Measurements from ENCODE around the gene CEACAM1. TPM values are rescaled to one million over a fixed set of nuclear protein-coding genes. Genes with fewer than 3 reads are reported as not detected.
A peak's percentile ranks its signal among the peaks of the same experiment; 100 is the strongest.
"Not testable (repeated sequence)": the region's sequence is repeated elsewhere in the genome, so short reads cannot be mapped to it uniquely, and the experiment has no call there.

CEACAM1 gene
- total RNA-seq, 2 experiments from 2014 or later: 38.2 to 43.0 TPM

DNA sequence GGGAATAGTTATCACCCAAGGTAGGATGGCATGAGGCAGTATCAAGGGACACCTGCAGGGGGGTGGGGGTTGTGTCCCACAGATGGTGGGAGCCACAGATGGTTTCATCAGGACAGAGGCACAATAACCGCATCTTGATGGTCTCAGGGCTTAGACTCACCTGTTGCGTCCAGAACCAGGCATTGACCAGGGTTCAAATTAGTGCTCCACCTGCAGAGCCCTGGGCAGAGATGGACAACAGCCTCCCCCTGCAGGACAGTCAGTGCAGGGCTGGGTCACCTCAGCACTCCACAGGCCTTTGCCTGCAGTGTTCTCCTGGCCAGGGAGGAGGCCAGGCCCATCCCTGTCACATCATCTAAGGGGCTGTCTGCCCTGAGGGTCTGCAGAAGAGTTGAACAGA is 14.5 kb upstream of the CEACAM1 start:
- Mint-ChIP-seq H3K4me1 (no peaks in the 10 kb centered on the region), H3K36me3 (ENCODE audit: low read depth) (no peaks in the 10 kb centered on the region), H3K4me3 (no peak overlapping the region), H3K27me3 (peaks cover 13% of the 10 kb centered on the region), H3K9me3 (no peaks in the 10 kb centered on the region), H3K27ac (no peak overlapping the region)
- ChIA-PET CTCF (interaction anchor here (0.6 to 2.3 kb wide), 4 partner anchors 23 to 93 kb away, joined by 3 to 5 read pairs (median 4); no protein-coding TSS in a partner anchor), POLR2A (no interaction called here)
- DNase-seq: no peak

DNA sequence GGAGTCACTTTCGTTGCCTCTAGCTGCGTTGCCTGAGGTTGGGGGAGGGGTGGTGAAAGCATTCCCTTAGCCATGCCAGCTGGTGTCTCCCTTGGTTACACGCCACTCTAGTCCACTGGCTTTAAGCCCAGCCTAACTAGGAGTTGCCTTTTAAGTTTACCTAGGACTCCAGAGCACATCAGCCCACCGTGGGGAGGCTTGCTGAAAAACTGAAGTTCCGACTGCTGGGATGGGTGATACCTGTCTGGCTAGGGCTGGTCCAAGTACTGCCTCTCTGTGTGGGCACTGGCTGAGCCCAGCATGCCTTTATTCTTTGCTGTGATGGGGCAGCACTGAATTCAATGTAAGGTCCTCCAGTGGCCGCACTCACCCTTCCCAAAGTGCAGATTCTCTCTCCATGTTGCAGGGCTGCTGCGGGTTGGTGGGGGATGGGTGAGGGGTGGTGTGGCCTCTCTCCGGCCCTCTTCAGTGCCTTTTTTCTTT is 11.8 kb upstream of the CEACAM1 start:
- H3K36me3 Mint-ChIP-seq (ENCODE audit: low read depth): no peaks in the 10 kb centered on the region
- CTCF ChIA-PET: interaction anchor here (0.5 to 1.0 kb wide), 2 partner anchors 90 to 420 kb away, joined by 3 read pairs; no protein-coding TSS in a partner anchor

GRCh38 chr19:42538841-42539709 is 10.8 kb upstream of the CEACAM1 start:
- POLR2A ChIA-PET: no interaction called here
- Mint-ChIP-seq H3K4me1 (no peaks in the 10 kb centered on the region), H3K36me3 (ENCODE audit: low read depth) (no peaks in the 10 kb centered on the region), H3K27ac (no peak overlapping the region), H3K4me3 (no peak overlapping the region), H3K9me3 (no peaks in the 10 kb centered on the region), H3K27me3 (peaks cover 12% of the 10 kb centered on the region)
- DNase-seq: no peak
- CTCF ChIA-PET: interaction anchor here (0.5 kb wide), 1 partner anchor 419 kb away, joined by 3 read pairs; no protein-coding TSS in a partner anchor

More for the DNA sequence above, 11.8 kb upstream of the CEACAM1 start:
- DNase-seq: no peak
- no peaks in the 10 kb centered on the region for H3K4me1 Mint-ChIP-seq
- no peaks in the 10 kb centered on the region for H3K9me3 Mint-ChIP-seq
- POLR2A ChIA-PET: no interaction called here
- no peak overlapping the region for H3K4me3 Mint-ChIP-seq
- H3K27ac Mint-ChIP-seq: no peak overlapping the region
- peaks cover 6% of the 10 kb centered on the region for H3K27me3 Mint-ChIP-seq

DNA sequence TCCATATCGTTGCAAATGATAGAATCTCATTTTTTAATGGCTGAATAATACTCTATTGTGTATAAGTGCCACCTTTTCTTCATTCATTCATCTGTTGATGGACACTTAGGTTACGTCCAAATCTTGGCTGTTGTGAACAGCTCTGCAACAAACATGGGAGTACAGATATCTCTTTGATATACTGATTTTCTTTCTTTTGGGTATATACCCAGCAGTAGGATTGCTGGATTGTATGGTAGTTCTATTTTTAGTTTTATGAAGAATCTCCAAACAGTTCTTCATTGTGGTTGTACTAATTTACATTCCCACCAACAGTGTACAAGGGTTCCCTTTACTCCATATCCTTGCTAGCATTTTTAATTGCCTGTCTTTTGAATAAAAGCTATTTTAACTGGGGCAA is 7.0 kb upstream of the CEACAM1 start:
- H3K27me3 Mint-ChIP-seq: peaks cover 16% of the 10 kb centered on the region
- not testable (repeated sequence) for H3K4me1 Mint-ChIP-seq; H3K9me3 Mint-ChIP-seq; H3K27ac Mint-ChIP-seq; H3K36me3 Mint-ChIP-seq (ENCODE audit: low read depth); DNase-seq; H3K4me3 Mint-ChIP-seq
- ChIA-PET POLR2A (interaction anchor here (0.6 to 1.1 kb wide), 2 partner anchors 16 to 80 kb away, joined by 3 to 4 read pairs; no protein-coding TSS in a partner anchor), CTCF (interaction anchor here (1.1 to 1.4 kb wide), 2 partner anchors 84 to 85 kb away, joined by 3 to 4 read pairs; no protein-coding TSS in a partner anchor)

GRCh38 chr19:42534391-42534790 is 6.1 kb upstream of the CEACAM1 start:
- Mint-ChIP-seq H3K36me3 (ENCODE audit: low read depth) (no peaks in the 10 kb centered on the region), H3K4me3 (no peak overlapping the region), H3K27ac (no peak overlapping the region), H3K4me1 (peaks cover 10% of the 10 kb centered on the region), H3K27me3 (peaks cover 16% of the 10 kb centered on the region), H3K9me3 (no peaks in the 10 kb centered on the region)
- ChIA-PET POLR2A (no interaction called here), CTCF (interaction anchor here (1.1 to 1.4 kb wide), 2 partner anchors 83 to 84 kb away, joined by 3 to 4 read pairs; no protein-coding TSS in a partner anchor)
- DNase-seq: no peak

DNA sequence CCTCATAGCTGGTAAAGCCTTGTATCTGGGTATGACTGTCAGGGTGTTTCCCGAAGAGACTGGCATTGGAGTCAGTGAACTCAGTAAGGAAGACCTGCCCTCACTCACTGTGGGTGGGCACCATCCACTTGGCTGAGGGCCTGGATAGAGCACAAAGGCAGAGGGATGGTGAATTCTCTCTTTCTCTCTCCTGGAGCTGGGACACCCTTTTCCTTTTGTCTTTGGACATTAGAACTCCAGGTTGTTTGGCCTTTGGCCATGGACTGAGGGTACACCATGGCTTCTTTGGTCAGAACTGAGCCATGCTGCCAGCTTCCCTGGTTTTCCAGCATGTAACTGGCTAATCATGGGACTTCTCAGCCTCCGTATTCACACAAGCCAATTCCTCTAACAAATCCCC is 4.6 kb upstream of the CEACAM1 start:
- H3K4me1 Mint-ChIP-seq: peaks cover 25% of the 10 kb centered on the region

GRCh38 chr19:42531313-42531712 is 3.0 kb upstream of the CEACAM1 start:
- ChIA-PET POLR2A (interaction anchor here (4.1 kb wide), 1 partner anchor 80 kb away, joined by 41 read pairs; no protein-coding TSS in a partner anchor), CTCF (interaction anchor here (1.2 to 7.1 kb wide), 7 partner anchors 79 to 111 kb away, joined by 3 to 198 read pairs (median 6); no protein-coding TSS in a partner anchor)
- H3K27me3 Mint-ChIP-seq: peaks cover 11% of the 10 kb centered on the region
- no peaks in the 10 kb centered on the region for H3K9me3 Mint-ChIP-seq
- no peak overlapping the region for H3K27ac Mint-ChIP-seq
- H3K36me3 Mint-ChIP-seq (ENCODE audit: low read depth): peaks cover 15% of the 10 kb centered on the region
- H3K4me3 Mint-ChIP-seq: no peak overlapping the region
- H3K4me1 Mint-ChIP-seq: peaks cover 40% of the 10 kb centered on the region
- DNase-seq: no peak

More for the DNA sequence above, 4.6 kb upstream of the CEACAM1 start:
- Mint-ChIP-seq H3K9me3 (no peaks in the 10 kb centered on the region), H3K4me3 (no peak overlapping the region), H3K27ac (no peak overlapping the region), H3K36me3 (ENCODE audit: low read depth) (peaks cover 4% of the 10 kb centered on the region), H3K27me3 (peaks cover 11% of the 10 kb centered on the region)
- CTCF ChIA-PET: interaction anchor here (1.0 kb wide), 1 partner anchor 94 kb away, joined by 5 read pairs; no protein-coding TSS in a partner anchor
- DNase-seq: no peak
- POLR2A ChIA-PET: no interaction called here

- peak; percentile 80 for DNase-seq
- H3K4me3 Mint-ChIP-seq: peak overlapping the region; percentile 90
- ChIA-PET CTCF (interaction anchor here (0.6 to 7.1 kb wide), 19 partner anchors 12 to 133 kb away, joined by 3 to 198 read pairs (median 8); no protein-coding TSS in a partner anchor), POLR2A (interaction anchor here (0.9 to 4.1 kb wide), 9 partner anchors 14 to 110 kb away, joined by 3 to 41 read pairs (median 6); no protein-coding TSS in a partner anchor)
- H3K4me1 Mint-ChIP-seq: peaks cover 53% of the 10 kb centered on the region
- peaks cover 25% of the 10 kb centered on the region for H3K36me3 Mint-ChIP-seq (ENCODE audit: low read depth)
- H3K27ac Mint-ChIP-seq: peak overlapping the region; percentile 89
- peaks cover 5% of the 10 kb centered on the region for H3K27me3 Mint-ChIP-seq
- H3K9me3 Mint-ChIP-seq: no peaks in the 10 kb centered on the region
These were observed 1.0 kb upstream of the CEACAM1 start for GRCh38 chr19:42529248-42529764.

GRCh38 chr19:42524943-42525342 is 3.3 kb downstream of the CEACAM1 start:
- DNase-seq: no peak
- ChIA-PET POLR2A (no interaction called here), CTCF (no interaction called here)
- Mint-ChIP-seq H3K4me3 (peak overlapping the region; percentile 43), H3K4me1 (peaks cover 64% of the 10 kb centered on the region), H3K36me3 (ENCODE audit: low read depth) (peaks cover 57% of the 10 kb centered on the region), H3K9me3 (no peaks in the 10 kb centered on the region), H3K27ac (peak overlapping the region; percentile 10), H3K27me3 (no peaks in the 10 kb centered on the region)

GRCh38 chr19:42524250-42524649 is 4.0 kb downstream of the CEACAM1 start:
- POLR2A ChIA-PET: no interaction called here
- H3K4me1 Mint-ChIP-seq: peaks cover 59% of the 10 kb centered on the region
- no peaks in the 10 kb centered on the region for H3K27me3 Mint-ChIP-seq
- H3K27ac Mint-ChIP-seq: no peak overlapping the region
- peaks cover 62% of the 10 kb centered on the region for H3K36me3 Mint-ChIP-seq (ENCODE audit: low read depth)
- no peaks in the 10 kb centered on the region for H3K9me3 Mint-ChIP-seq
- H3K4me3 Mint-ChIP-seq: peak overlapping the region; percentile 43
- CTCF ChIA-PET: interaction anchor here (0.8 to 2.6 kb wide), 2 partner anchors 74 to 84 kb away, joined by 3 to 7 read pairs; no protein-coding TSS in a partner anchor
- DNase-seq: no peak

- POLR2A ChIA-PET, H3K4me3 Mint-ChIP-seq, DNase-seq, H3K27me3 Mint-ChIP-seq, H3K27ac Mint-ChIP-seq, H3K9me3 Mint-ChIP-seq: not testable (repeated sequence)
- H3K36me3 Mint-ChIP-seq (ENCODE audit: low read depth): peaks cover 67% of the 10 kb centered on the region
- CTCF ChIA-PET: interaction anchor here (2.6 kb wide), 1 partner anchor 72 kb away, joined by 7 read pairs; no protein-coding TSS in a partner anchor
- H3K4me1 Mint-ChIP-seq: peaks cover 40% of the 10 kb centered on the region
These were observed 6.0 kb downstream of the CEACAM1 start for GRCh38 chr19:42522262-42522661.

DNA sequence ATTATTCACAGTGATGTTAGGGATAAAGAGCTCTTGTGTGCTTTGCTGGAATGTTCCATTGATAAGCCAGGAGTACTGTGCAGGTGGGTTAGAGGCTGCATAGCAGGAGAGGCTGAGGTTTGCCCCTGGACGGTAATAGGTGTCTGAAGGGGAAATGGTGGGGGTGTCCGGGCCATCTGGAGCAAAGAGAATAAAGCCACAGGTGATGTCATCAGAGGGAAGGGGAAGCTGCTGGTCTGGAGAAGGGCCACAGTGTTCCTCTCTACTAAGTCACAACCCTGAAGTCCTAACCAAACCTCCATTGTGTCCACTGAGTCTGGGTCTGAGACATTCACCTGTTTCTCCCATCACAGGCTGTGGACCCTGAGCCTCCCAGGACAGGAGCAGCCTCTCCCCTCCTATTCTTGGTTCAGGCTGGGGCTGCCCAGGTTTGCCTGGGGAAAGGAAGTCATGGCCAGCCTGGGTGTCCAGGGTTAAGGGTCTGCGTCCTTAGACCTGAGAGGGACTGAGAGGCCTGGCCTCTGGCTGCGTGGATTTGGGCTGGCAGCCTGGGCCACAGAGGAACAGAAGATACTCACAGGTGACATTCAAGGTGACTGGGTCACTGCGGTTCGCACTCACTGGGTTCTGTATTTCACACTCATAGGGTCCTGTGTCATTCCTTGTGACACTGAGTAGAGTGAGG is 6.8 kb downstream of the CEACAM1 start:
- H3K36me3 Mint-ChIP-seq (ENCODE audit: low read depth): peaks cover 70% of the 10 kb centered on the region
- H3K27me3 Mint-ChIP-seq: no peaks in the 10 kb centered on the region
- ChIA-PET CTCF (no interaction called here), POLR2A (interaction anchor here (1.1 to 1.2 kb wide), 2 partner anchors 21 to 37 kb away, joined by 3 read pairs; no protein-coding TSS in a partner anchor)
- DNase-seq: no peak
- H3K4me3 Mint-ChIP-seq: no peak overlapping the region
- peaks cover 32% of the 10 kb centered on the region for H3K4me1 Mint-ChIP-seq
- H3K27ac Mint-ChIP-seq: peak overlapping the region; percentile 14
- no peaks in the 10 kb centered on the region for H3K9me3 Mint-ChIP-seq
